ENCODE data around the gene FOXA1.

The FOXA1 gene

GRCh38 chr14:37594971-37595808 is at the start of gene FOXA1, which contains the start of gene TTC6:
Gene FOXA1 (minus strand): TSS chr14:37595249. CDS start chr14:37594972, 277 bp downstream.
Gene TTC6 (plus strand): TSS chr14:37595629. CDS start chr14:37622065, 26,436 bp downstream.
- DNase-seq, result no peak

GRCh38 chr14:37643701-37644100 is 48.7 kb upstream of the FOXA1 start:
- DNase-seq, result no peak

GRCh38 chr14:37642125-37642524 is 47.1 kb upstream of the FOXA1 start:
- DNase-seq, result no peak

GRCh38 chr14:37641117-37641516 is 46.1 kb upstream of the FOXA1 start:
- no peak for DNase-seq

GRCh38 chr14:37638599-37638998 is 43.5 kb upstream of the FOXA1 start:
- no peak for DNase-seq

GRCh38 chr14:37637341-37637740 is 42.3 kb upstream of the FOXA1 start:
- DNase-seq, result no peak

GRCh38 chr14:37625597-37626595 is 30.8 kb upstream of the FOXA1 start:
- DNase-seq, result no peak

GRCh38 chr14:37623971-37624370 is 28.9 kb upstream of the FOXA1 start:
- no peak for DNase-seq

- DNase-seq, result no peak
Observed at GRCh38 chr14:37623426-37623951, 28.4 kb upstream of the FOXA1 start.

- DNase-seq, result no peak
Observed at GRCh38 chr14:37622231-37622923, 27.3 kb upstream of the FOXA1 start.

- no peak for DNase-seq
Observed at GRCh38 chr14:37620856-37621255, 25.8 kb upstream of the FOXA1 start.

- no peak for DNase-seq
Observed at GRCh38 chr14:37618498-37619028, 23.5 kb upstream of the FOXA1 start.

- no peak for DNase-seq
Observed at GRCh38 chr14:37617864-37618365, 22.9 kb upstream of the FOXA1 start.

GRCh38 chr14:37616853-37617252 is 21.8 kb upstream of the FOXA1 start:
- no peak for DNase-seq

GRCh38 chr14:37615582-37616289 is 20.7 kb upstream of the FOXA1 start:
- DNase-seq, result no peak

- no peak for DNase-seq
Observed at GRCh38 chr14:37610945-37611523, 16.0 kb upstream of the FOXA1 start.

GRCh38 chr14:37608649-37609048 is 13.6 kb upstream of the FOXA1 start:
- DNase-seq, result no peak

- DNase-seq, result no peak
Observed at GRCh38 chr14:37606678-37607077, 11.6 kb upstream of the FOXA1 start.

- no peak for DNase-seq
Observed at GRCh38 chr14:37603688-37604251, 8.7 kb upstream of the FOXA1 start.

GRCh38 chr14:37602605-37603453 is 7.8 kb upstream of the FOXA1 start:
- DNase-seq, result no peak

All from activated CD4-positive, CD25-positive, alpha-beta regulatory T cell treated with anti-CD3 and anti-CD28 coated beads, Interleukin-2, amount 50 U/mL, for 72 hours (primary cell).